HEK293T (cell line): Measurements from ENCODE around the gene CCDC51.
A peak's percentile ranks its signal among the peaks of the same experiment; 100 is the strongest.

Experiments used
- CTCF ChIA-PET: fragments of 350-600 bp; formaldehyde crosslinking; extraction: SDS; loops from one replicate; lab custom pipeline; 2021; ENCODE audit warnings: antibody characterized with exemption, inconsistent platforms; lab: Yijun Ruan, JAX
- POLR2A ChIA-PET: fragments of 350-600 bp; formaldehyde crosslinking; extraction: SDS; loops from one replicate; lab custom pipeline; 2020; ENCODE audit warnings: antibody characterized with exemption, inconsistent platforms; lab: Yijun Ruan, JAX
- DNase-seq: peaks from one replicate; pipeline ENCODE4 v3.0.0; 2012; ENCODE audit warnings: mixed read lengths; ENCODE audit errors: extremely low spot score
- ARNT ChIP-seq: fragments of 450-650 bp; IDR thresholded peaks from 2 replicates; pipeline ENCODE4 v1.6.1; 2017; ENCODE audit warnings: mild to moderate bottlenecking
- BHLHE40 ChIP-seq: fragments of 450-650 bp; IDR thresholded peaks from 2 replicates; pipeline ENCODE4 v1.6.1; 2016; ENCODE audit warnings: mild to moderate bottlenecking, moderate library complexity, borderline replicate concordance
- CTBP1 ChIP-seq: fragments of 450-650 bp; IDR thresholded peaks from 2 replicates; pipeline ENCODE4 v1.6.1; 2016; ENCODE audit warnings: borderline replicate concordance
- ELF4 ChIP-seq: fragments of 450-650 bp; IDR thresholded peaks from 2 replicates; pipeline ENCODE4 v1.6.1; 2017; ENCODE audit warnings: antibody characterized with exemption
- FOXA1 ChIP-seq: fragments of 450-650 bp; IDR thresholded peaks from 2 replicates; pipeline ENCODE4 v1.6.1; 2016; ENCODE audit warnings: mild to moderate bottlenecking
- FOXK2 ChIP-seq: fragments of 450-650 bp; IDR thresholded peaks from 2 replicates; pipeline ENCODE4 v1.6.1; 2016; ENCODE audit warnings: mild to moderate bottlenecking
- FOXM1 ChIP-seq: fragments of 450-650 bp; IDR thresholded peaks from 2 replicates; pipeline ENCODE4 v1.6.1; 2017; ENCODE audit warnings: mild to moderate bottlenecking, borderline replicate concordance
- HDGF ChIP-seq: fragments of 450-650 bp; IDR thresholded peaks from 2 replicates; pipeline ENCODE4 v1.6.1; 2017; ENCODE audit warnings: antibody characterized with exemption, borderline replicate concordance
- L3MBTL2 ChIP-seq: fragments of 450-650 bp; conservative IDR thresholded peaks from 2 replicates; pipeline ENCODE4 v1.6.1; 2016; ENCODE audit warnings: mild to moderate bottlenecking
- LEF1 ChIP-seq: fragments of 450-650 bp; IDR thresholded peaks from 2 replicates; pipeline ENCODE4 v1.6.1; 2017; ENCODE audit warnings: mild to moderate bottlenecking, borderline replicate concordance
- NFRKB ChIP-seq: fragments of 450-650 bp; IDR thresholded peaks from 2 replicates; pipeline ENCODE4 v1.6.1; 2016; ENCODE audit warnings: mild to moderate bottlenecking, moderate library complexity
- SP1 ChIP-seq: fragments of 450-650 bp; IDR thresholded peaks from 2 replicates; pipeline ENCODE4 v1.6.1; 2017
- SUZ12 ChIP-seq: fragments of 450-650 bp; IDR thresholded peaks from 2 replicates; pipeline ENCODE4 v1.6.1; 2016; ENCODE audit warnings: mild to moderate bottlenecking
- TARDBP ChIP-seq: fragments of 450-650 bp; IDR thresholded peaks from 2 replicates; pipeline ENCODE4 v1.6.1; 2016
- ZNF384 ChIP-seq: fragments of 450-650 bp; IDR thresholded peaks from 2 replicates; pipeline ENCODE4 v1.6.1; 2016
- TF ChIP-seq, protein P1 (sequence below): fragments of 450-650 bp; IDR thresholded peaks from 2 replicates; pipeline ENCODE4 v1.6.1; 2016

CCDC51 gene

DNA sequence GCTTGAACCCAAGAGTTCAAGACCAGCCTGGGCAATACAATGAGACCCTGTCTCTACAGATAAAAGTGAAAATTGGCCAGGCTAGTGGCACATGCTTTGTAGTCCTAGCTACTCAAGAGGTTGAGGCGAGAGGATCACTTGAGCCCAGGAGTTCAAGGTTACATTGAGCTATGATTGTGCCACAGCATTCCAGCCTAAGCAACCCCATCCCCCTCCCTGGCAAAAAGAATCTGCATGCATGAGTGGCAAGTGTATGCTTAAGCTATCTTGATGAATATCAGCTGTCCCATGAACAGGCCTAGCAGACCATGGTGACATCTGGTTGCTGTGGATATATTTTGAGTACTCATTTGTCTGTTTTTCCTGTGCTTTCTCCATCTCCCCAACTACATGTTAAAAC is 11.4 kb upstream of the CCDC51 start:
- ChIA-PET POLR2A (interaction anchor here (0.7 to 1.2 kb wide), 2 partner anchors 15 to 22 kb away, joined by 4 read pairs; a partner anchor contains a TSS), CTCF (interaction anchor here (0.7 to 1.4 kb wide), 2 partner anchors 15 to 185 kb away, joined by 3 to 6 read pairs; no protein-coding TSS in a partner anchor)
- no peak for DNase-seq
- TF ChIP-seq CTBP1 (no peak), NFRKB (no peak), HDGF (no peak), L3MBTL2 (no peak), LEF1 (no peak), ARNT (no peak), TARDBP (no peak), SUZ12 (no peak), ELF4 (no peak), SP1 (no peak), ZNF384 (no peak), BHLHE40 (no peak), FOXK2 (no peak), FOXA1 (no peak), FOXM1 (no peak)
- TF ChIP-seq, protein P1, sequence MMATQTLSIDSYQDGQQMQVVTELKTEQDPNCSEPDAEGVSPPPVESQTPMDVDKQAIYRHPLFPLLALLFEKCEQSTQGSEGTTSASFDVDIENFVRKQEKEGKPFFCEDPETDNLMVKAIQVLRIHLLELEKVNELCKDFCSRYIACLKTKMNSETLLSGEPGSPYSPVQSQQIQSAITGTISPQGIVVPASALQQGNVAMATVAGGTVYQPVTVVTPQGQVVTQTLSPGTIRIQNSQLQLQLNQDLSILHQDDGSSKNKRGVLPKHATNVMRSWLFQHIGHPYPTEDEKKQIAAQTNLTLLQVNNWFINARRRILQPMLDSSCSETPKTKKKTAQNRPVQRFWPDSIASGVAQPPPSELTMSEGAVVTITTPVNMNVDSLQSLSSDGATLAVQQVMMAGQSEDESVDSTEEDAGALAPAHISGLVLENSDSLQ, result no peak

DNA sequence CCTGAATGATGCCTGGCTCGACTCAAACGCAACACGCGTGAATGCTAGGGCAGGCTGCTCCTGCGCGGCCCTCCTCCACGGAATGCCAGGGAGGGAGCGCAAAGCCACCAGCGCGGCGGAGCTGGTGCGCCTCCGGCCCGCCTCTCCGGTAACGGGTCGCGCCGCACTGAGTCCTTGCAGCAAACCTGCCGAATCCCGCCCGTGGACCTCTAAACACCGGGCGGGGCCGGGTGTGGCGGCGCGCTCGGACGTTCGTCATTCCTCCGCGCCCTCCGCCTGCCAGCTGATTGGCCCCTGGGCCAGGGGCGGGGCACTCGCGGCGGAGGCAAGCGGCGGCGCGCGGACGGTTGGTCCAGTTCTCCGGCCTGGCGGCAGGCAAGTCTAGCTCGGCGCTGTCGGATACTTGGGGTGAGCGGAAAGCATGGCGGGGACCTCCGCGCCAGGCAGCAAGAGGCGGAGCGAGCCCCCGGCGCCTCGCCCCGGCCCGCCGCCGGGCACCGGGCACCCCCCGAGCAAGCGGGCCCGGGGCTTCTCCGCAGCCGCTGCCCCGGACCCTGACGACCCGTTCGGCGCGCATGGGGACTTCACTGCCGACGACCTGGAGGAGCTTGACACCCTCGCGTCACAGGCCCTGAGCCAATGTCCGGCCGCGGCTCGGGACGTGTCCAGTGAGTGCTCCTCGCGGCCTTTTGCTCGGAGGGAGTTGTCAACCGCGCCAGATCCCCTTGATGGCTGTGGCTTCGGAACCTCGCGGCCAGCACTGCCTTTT is 6.7 kb upstream of the CCDC51 start, which contains the start of gene ATRIP:
Gene ATRIP (plus strand): TSS at position 313 of the 769 bp plus-strand sequence. CDS start 109 bp downstream, at position 422.
- ChIA-PET POLR2A (interaction anchor here (0.7 to 2.7 kb wide), 31 partner anchors 9 to 411 kb away, joined by 3 to 28 read pairs (median 4); partner anchors contain the start of genes CDC25A, PFKFB4, SHISA5 and ZNF589), CTCF (interaction anchor here (1.5 to 3.8 kb wide), 4 partner anchors 10 to 102 kb away, joined by 3 to 54 read pairs (median 6); no protein-coding TSS in a partner anchor)
- peak; percentile 93 for DNase-seq
- no peak for TF ChIP-seq FOXM1
- peak; percentile 81; the same call in 1 of the 2 replicates for TF ChIP-seq ARNT
- no peak for TF ChIP-seq CTBP1
- peak; percentile 71 for TF ChIP-seq L3MBTL2
- TF ChIP-seq, protein P1, result peak; percentile 83
- TF ChIP-seq LEF1, result peak; percentile 76; the same call in 1 of the 2 replicates

DNA sequence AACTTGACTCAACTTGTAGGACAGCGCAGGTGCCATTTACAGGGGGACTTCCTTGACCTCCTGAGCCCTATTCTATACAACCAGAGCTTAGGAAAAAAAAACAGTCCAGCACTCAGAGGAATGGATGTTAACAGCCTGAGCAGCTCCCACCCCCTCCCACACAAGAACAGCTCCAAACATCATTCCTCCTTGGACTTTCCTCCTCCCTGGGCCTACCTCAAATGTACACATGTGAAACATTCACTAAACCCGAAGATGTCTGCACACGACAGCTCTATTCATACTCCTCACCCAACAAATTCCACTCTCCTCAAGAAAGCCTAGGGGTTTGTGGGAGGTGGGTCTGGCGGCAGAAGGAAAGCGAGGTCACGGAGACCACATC is 6.1 kb upstream of the CCDC51 start:
- ChIA-PET POLR2A (interaction anchor here (0.9 to 2.7 kb wide), 26 partner anchors 10 to 257 kb away, joined by 3 to 28 read pairs (median 4); partner anchors contain the start of genes CDC25A, PFKFB4, SHISA5 and ZNF589), CTCF (interaction anchor here (1.5 to 3.8 kb wide), 3 partner anchors 10 to 103 kb away, joined by 5 to 54 read pairs (median 6); no protein-coding TSS in a partner anchor)
- TF ChIP-seq LEF1 (no peak), ELF4 (no peak), ZNF384 (no peak), ARNT (no peak), NFRKB (no peak), FOXA1 (no peak), L3MBTL2 (no peak), FOXM1 (no peak), CTBP1 (no peak), SP1 (no peak), FOXK2 (no peak), HDGF (no peak), TARDBP (no peak)
- TF ChIP-seq, protein P1, result no peak
- DNase-seq, result no peak

DNA sequence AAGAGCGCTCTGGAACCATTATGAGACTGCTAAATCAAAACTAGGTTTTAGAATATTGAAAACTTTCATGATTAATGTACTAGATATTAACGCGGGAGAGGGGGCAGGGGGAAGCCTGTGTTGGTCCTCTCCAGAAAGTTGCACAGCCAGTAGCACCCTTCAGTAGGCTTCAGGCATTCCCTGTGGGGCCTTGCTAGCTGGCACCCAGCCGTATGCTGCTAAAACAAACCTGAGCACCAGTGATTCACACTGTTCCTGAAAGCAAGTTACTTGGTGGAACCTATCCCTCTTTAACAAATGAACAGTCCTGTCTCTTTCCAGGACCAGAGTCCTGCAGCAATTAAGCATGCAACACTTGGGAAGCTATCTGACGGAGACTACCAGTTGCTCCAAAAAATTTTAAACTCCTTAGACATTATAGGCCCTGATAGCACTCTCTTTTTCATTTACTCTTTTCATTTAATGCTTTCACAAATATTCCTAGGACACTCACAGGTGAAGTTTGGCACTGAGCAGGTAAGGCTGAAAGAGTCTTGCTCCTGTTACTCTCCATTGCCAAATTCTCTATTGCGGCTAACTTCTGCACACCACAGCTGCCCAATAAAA is 5.5 kb upstream of the CCDC51 start:
- ChIA-PET CTCF (interaction anchor here (1.5 to 3.8 kb wide), 3 partner anchors 9 to 104 kb away, joined by 5 to 54 read pairs (median 6); no protein-coding TSS in a partner anchor), POLR2A (interaction anchor here (1.2 to 2.7 kb wide), 13 partner anchors 9 to 104 kb away, joined by 3 to 28 read pairs (median 7); no protein-coding TSS in a partner anchor)
- no peak for TF ChIP-seq ARNT
- no peak for TF ChIP-seq HDGF
- no peak for TF ChIP-seq BHLHE40
- no peak for DNase-seq

DNA sequence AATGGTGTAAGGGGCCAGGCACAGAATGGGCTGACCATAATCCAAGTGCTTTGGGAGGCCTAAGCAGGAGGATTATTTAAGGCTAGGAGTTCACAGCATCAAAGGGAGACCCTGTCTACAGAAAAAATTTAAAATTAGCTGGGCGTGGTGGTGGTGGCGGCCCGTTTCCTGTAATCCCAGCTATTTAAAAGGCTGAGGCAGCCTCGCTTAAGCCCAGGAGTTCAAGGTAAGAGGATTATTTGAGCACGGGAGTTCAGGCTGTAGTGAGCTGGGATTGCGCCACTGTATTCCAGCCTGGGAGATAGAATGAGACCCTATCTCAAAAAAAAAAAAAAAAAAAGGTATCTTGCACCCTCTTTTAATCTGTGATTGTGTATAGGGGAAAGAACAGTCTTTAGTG is 2.0 kb upstream of the CCDC51 start:
- ChIA-PET CTCF (no interaction called here), POLR2A (interaction anchor here (0.7 kb wide), 1 partner anchor 9 kb away, joined by 3 read pairs; no protein-coding TSS in a partner anchor)
- TF ChIP-seq NFRKB (no peak), TARDBP (no peak), FOXM1 (no peak), FOXK2 (no peak), L3MBTL2 (no peak), HDGF (no peak), SUZ12 (no peak), SP1 (no peak), ZNF384 (no peak), LEF1 (no peak)
- no peak for DNase-seq

DNA sequence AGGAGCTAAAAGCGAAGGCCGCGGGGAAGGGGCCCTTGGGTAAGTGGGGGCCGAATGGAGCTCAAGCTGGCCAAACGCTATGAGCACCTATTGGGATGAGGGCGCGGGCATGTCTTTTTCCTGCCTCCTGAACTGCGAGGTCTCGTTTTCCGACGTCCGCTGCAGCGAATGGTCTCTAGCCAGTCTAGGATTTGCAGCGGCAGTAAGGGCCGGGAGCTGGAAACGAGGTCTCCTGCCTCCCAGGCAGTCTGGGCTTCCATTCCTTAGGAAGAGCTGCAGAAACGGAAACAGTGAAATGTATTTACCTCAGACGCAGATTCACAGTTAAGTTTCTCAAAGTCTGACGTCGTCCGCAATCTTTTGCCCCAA is 655 bp upstream of the CCDC51 start:
- TF ChIP-seq FOXA1 (no peak), ARNT (no peak), NFRKB (no peak), FOXM1 (no peak), TARDBP (no peak), ZNF384 (no peak), CTBP1 (no peak), HDGF (no peak), FOXK2 (no peak), L3MBTL2 (no peak), BHLHE40 (no peak), LEF1 (no peak), ELF4 (no peak), SUZ12 (no peak), SP1 (no peak)
- TF ChIP-seq, protein P1, result no peak
- ChIA-PET CTCF (interaction anchor here (1.3 to 2.7 kb wide), 2 partner anchors 33 to 40 kb away, joined by 3 to 21 read pairs; no protein-coding TSS in a partner anchor), POLR2A (interaction anchor here (0.8 to 2.2 kb wide), 12 partner anchors 8 to 222 kb away, joined by 3 to 19 read pairs (median 4); partner anchors contain the start of genes CELSR3, PLXNB1 and ZNF589)
- DNase-seq, result no peak
